HT1080 (cell line): Measurements from ENCODE around the gene GPC5. TPM values are rescaled to one million over a fixed set of nuclear protein-coding genes. Genes with fewer than 3 reads are reported as not detected.
"Not testable (repeated sequence)": the region's sequence is repeated elsewhere in the genome, so short reads cannot be mapped to it uniquely, and the experiment has no call there.

Experiments used
- DNase-seq: peaks from one replicate; pipeline ENCODE4 v3.0.0-alpha.2; 2015; ENCODE audit warnings: low read depth
- total RNA-seq: library from RNA; depleted of rRNA; stranded (reverse); fragments of >200 nt; shearing (Covaris generic); gene quantifications from 2 replicates; pipeline ENCODE4 v1.2.3, GENCODE V29; 2014

GPC5 gene
- total RNA-seq, 1 experiment from 2014 or later = 0.14 TPM

DNA sequence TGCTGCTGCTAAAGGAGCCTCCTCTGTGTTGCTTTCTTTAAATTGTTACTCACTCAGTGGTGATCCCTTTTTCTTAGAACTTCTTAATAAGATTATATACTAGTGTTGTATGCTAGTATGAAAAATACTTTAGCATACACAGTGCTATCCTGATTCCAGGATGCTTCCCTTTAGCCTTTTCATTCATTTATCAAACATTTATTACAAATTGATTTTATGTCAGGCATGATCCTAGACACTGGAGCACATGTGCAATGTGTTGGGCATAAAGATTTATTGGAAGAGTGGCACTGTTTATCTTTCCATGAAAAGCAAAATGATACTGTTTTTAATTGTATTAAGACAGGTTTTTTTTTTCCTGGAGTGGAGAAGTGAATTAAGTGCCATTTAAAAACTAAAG lies 249.6 kb downstream of the GPC5 start:
- DNase-seq = no peak

DNA sequence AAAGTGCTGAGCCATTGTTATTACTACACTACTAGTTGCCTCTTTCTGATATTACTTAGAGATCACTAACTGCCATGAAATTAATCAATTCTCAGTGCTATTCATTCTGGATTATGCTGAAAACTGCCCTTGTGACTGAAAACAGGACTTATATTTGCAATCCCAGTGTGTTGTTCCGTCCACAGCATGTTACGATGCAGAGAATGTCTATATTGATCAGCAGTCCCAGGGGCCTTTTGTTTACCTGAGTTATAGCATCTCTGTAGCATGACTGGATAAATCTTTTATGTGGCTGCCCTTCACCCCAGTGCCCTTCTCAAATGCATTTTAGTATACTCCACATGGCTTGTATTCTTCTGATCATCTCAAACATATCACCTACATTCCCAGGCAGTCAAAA lies 251.0 kb downstream of the GPC5 start:
- no peak for DNase-seq

DNA sequence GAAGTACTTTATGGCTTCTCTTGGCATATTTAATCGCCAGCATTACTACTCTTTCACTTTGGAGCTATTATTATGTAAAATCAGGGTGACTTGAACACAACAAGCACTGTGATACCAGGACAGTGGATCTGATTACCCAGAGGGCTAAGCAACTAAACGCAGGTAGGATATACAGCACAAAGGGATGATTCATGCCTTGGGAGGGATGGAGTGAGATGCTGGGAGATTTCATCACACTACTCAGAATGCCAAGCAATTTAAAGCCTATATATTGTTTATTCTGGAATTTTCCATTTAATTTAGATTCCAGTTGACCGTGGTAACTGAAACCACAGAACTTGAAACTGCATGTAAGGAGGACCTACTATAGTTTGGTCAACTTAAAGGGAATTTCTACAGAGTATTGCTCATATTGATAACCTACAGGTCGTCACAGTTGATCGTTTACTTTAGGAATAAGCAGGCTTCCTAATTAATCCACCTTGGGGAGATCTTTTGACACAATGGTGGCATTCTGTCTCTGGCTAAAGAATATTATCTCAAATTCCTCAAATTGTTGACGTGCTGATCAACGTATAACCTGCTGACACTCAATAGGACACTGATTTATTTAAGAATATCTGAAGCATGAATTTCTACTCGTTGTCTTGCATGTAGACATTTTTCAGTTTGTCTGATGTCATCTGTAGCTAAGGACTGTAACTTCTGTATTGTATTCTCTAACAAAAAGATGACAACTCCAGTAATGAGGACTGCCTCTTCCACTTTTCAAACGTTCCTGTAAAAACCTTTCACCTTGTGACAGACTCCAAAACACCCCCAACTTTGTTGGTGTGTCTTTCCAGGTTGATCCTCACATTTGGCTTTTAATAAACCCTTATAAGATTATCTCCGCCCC lies 254.2 kb downstream of the GPC5 start:
- peak; percentile 56 for DNase-seq

DNA sequence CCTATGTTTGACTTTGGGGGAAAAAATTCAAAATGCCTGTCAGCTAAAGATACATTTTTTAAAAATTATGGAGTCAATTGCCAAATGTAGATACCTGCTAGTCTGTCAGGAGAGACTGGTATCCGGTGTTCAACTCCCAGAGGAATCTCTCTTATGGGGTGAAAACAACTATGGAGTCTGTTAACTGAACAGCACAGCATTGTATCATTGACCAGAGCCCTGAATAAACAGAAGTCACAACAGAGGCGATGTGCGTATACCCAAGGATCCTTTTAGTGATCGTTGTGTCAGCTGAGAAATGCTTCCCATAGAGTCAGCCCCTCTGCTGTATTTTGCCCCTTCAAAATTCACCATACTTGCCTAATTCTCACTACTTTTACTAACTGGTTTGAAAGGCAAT lies 257.3 kb downstream of the GPC5 start:
- no peak for DNase-seq

DNA sequence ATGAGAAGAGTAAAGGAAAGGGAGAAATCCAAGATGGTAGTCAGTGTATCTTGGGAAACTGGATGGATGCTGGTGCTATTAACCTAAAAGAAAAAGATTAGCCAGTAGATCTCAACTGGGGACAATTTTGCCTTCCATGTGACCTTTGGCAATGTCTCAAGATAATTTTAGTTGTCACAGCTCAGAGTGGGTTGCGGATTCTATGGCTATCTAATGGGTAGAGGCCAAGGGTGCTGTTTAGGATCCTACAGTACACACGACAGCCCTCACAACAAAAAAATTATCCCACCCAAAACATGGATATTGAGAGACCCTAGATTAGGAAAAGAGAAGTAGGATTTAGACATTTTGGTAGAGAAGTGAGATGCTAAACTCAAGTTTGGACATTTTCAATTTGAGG lies 258.9 kb downstream of the GPC5 start:
- DNase-seq = no peak

DNA sequence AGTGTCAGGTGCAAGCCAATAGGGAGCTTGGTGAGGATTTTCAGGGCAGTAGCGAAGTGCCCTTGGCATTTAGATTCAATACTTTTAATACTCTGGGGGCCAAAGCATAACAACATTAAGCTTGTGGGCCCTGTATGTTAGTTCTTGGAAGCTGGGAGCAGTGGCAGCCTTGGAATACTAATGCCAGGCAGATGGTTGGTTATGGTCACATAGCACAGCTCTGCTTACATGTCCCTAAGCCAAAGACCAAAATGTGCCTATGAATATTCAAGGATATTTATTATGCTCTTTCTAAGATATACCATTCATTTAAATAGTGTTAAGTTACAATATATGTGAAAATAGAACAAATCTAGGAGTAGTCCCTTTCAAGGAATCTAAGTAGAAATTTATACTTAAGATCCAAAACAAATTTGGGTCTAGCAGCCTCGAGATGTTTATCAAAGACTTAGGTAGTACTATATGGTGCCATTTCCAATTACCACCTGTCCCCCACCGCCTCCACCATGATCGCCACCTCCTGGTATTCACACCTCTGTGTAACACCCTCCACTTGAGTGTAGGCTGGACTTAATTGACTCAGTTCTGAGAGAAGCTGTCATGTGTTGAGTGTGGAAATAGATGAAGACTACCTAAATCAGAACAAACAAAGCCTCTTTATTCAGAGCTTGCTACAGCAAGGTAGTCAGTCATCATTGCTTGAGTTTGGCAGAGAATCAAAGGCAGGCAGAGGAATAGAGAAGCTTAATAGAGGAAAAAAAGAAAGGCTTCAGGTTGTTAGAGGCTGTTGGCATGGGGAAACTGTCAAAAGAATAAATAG lies 261.0 kb downstream of the GPC5 start:
- peak; percentile 55 for DNase-seq

DNA sequence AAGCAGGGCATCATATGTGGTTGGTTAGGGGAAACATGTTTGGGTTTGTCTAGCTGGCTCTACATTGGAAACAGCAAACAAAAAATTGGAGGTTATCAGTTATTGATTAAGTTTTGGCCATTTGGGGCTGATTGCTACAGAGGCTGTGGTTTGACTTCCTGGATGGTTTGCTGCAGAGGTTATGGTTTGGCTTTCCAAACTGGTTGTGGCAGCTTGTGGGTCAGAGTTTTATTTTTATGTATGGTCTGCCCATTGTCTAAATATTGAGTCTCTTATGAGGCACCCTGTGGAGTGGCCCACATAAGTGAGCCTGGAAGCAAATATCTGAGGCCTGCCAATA lies 261.6 kb downstream of the GPC5 start:
- DNase-seq = peak; percentile 28

DNA sequence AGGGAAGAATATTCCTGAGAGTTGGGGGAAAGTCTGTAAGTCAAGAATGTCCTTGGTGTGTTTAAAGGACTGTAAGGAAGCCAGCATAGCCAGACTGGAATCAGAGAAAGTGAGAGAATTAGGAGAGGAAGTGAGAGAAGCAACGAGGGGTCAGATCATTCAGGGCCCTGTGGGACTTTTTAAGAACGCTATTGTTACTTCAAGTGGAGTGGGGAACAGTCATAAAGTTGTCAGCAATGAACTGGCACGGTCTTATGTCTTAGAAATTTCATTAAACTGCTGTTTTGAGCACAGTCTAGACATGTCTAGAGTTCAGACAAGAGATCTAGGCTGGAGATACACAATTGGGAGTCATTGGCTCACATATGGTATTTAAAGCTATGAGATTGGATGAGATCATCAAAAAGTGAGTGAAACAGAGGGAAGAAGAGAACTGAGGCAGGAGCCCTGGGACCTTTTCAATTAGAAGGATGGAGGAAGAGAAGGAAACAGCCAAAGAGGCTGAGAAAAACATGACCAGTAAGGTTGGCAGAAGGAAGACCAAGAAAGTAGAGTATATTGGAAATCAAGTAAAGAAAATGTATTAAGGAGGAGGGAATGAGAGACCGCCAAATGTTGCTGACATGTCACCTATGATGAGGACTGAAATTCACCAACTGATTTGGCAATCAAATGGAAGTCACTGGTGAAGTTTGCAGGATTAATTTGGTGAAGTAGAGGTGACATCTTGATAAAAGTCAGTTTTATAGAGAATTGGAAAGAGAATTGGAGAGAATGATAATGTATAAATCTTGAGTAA lies 263.5 kb downstream of the GPC5 start:
- DNase-seq = no peak

DNA sequence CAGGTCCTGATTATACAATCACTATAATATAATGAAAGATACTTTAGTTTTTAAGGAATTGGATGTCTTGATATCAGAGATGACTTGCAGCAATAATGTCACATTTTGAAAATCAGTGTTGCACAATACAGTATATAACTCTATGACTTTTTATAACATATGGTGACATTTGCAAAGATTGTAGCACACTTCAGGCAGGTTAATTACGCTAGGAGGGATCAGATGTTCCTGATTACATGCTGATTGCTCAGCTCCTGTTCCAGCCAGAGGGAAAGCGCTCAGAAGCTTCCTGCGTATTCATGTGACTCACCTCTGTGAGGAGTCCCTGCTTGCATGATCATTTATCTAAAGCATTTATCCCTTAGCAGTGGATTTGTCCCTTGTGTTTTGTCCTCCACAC lies 265.6 kb downstream of the GPC5 start:
- DNase-seq = peak; percentile 54

DNA sequence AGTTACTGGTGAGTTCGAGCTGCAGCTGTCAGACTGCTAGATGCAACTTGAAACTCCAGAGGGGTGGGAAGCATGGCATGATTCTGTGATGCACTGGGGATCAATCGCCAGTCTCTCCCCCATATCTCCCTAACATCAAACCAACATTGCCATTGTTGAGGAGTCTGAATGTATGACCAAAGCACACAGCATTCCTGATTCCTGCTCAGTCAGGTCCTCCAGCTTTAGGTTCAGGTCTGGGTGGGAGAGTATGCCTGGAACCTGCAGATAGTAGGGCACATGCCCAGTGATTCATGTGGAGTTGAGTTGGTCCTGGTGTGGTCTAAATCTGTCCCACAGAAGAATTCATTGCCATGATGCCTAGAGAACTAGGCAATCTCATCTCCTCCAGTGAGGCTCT lies 269.1 kb downstream of the GPC5 start:
- DNase-seq = no peak

DNA sequence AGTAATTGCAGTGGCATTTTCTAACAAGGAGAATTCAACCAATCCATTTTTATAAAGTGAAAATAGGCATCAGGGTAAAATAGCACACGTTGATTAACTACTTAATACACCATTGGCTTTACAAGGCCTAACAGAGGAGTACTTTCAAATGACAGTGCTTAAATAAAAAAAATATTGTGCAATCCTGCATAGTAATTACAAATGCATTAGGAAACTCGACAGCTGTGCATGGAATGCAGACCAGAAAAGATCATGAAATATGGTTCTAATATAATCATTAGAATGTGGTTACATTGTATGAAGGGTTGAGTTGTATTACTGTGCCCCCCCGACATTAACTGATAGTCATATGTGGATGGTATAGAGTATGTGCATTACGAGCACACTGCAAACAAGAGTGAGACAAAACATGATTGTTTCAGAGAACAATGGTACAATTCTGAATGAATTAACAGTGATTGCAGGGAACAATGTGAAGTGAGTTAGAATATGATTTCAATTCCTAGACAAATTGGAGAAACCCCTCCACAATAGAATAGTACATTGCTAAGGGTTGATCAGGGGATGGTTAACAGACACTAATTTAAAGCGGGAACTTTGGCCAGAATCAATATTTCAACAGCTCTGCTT lies 270.6 kb downstream of the GPC5 start:
- DNase-seq = no peak

DNA sequence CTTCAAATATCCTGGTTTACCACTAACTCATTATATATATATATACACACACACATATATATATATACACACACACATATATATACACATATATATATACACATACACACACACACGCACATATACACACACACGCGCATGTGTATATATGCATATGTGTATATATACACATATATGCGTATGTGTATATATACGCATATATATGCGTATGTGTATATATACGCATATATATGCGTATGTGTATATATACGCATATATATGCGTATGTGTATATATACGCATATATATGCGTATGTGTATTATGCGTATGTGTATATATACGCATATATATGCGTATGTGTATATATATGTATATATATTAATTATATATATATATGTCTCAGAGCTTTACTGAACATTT lies 275.9 kb downstream of the GPC5 start:
- DNase-seq = not testable (repeated sequence)

DNA sequence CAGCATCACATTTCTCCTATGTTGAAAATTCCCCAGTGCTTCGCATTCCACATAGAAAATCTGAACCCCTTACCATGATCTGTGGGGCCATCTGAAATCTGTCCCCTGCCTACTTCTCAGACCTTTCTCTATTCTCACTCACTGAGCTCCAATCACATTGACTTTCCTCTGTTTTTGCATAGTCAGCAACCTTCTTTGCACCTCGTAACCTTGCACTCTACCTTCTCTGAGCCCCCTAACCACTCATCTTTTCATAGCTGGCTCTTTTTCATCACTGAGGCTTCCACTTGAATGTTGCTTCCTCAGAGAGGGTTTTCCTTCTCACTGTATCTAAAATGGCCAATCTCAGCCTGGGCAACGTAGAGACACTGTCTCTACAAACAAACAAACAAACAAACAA lies 286.3 kb downstream of the GPC5 start:
- DNase-seq = no peak

DNA sequence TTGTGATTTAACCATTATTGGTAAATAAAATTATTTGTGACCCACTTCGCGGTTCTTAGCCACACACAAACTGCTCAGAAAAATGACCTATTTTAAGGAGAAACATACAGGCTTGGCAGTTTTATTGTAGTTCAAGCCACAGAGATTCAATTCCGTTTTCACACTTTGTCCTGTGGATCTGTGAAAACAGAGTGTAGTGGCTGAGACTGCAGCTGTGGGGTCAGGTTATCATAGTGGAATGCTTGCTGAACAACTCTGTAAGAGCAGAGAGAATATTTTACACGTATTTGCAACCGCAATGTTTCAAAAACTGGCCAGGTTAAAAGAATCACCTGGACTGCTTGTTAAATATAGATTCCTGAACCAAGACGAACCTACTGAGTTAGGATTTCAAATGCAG lies 292.5 kb downstream of the GPC5 start:
- no peak for DNase-seq

DNA sequence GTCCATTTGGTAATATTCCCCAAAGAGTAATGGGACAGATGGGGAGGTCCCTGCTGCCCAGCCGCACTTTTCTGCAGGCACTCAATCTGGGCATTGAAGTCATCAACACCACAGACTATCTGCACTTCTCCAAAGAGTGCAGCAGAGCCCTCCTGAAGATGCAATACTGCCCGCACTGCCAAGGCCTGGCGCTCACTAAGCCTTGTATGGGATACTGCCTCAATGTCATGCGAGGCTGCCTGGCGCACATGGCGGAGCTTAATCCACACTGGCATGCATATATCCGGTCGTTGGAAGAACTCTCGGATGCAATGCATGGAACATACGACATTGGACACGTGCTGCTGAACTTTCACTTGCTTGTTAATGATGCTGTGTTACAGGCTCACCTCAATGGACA lies 295.0 kb downstream of the GPC5 start:
- DNase-seq = no peak

DNA sequence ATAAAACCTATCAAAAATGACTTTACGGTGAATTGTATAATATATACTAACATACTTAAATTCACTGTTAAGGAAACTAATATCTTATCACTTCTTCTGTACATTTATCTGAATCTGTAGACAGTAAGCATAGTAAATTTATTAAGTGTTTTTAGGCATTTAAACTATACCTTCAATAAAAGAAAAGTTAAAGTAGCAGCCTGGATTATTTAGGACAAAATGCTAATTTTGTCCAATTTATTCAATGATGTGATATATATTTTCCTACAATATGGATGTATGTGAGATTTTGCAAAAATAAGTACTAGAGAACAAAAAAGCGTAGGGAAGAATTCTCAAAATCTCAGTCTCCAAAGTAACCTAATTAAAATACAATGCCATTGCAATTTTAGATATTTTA lies 299.9 kb downstream of the GPC5 start:
- DNase-seq = no peak

DNA sequence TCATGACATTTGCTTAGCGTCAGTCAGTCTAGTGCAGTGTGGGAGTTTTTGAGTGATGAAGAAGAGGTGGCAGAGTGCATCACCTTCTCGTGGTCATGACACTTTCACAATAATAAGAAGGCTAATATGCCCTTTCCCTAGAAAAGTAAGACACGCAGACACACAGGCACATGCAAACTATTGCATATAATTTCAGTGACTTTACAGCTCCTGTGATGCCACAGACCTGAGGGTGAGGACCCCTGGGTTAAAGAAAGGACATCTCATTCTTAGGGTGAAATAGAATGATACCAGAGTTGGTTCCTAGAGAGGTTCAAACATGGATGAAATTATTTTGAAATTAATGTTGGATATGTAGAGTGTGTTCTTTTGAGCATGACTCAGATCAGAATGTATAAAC lies 300.3 kb downstream of the GPC5 start:
- DNase-seq = no peak

DNA sequence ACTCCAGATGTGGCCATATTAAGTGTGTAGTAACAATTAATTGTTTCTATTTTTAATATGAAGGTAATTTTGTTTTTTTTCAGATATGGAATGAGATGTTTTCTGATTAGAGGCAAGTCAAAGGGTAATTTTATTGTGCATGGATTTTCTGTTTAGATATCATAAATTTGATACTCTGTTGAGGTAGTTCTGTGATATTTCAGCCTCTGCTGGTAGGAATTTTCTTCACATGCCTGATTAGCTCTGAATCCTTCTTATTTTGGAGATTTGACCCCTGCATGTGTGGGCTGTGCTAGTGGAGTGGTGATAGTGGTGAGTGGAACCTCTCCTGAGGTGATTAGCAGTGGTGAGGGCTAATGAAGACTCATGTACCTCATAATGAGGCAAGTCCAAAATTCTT lies 301.4 kb downstream of the GPC5 start:
- DNase-seq = no peak

DNA sequence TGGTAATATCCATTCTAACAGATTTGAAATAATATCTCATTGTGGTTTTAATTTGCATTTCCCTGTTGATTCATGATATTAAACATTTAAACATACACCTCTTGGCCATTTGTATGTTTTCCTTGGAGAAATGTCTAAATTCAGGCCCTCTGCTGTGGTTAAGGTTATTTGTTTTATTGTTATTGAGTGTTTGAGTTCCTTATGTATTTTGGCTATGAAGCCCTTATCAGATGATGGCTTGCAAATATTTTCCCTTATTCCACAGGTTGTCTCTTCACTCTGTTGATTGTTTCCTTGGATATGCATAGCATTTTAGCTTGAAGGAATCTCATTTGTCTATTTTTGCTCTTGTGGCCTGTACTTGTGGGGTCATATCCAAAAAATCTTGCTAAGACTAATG lies 303.6 kb downstream of the GPC5 start:
- no peak for DNase-seq

DNA sequence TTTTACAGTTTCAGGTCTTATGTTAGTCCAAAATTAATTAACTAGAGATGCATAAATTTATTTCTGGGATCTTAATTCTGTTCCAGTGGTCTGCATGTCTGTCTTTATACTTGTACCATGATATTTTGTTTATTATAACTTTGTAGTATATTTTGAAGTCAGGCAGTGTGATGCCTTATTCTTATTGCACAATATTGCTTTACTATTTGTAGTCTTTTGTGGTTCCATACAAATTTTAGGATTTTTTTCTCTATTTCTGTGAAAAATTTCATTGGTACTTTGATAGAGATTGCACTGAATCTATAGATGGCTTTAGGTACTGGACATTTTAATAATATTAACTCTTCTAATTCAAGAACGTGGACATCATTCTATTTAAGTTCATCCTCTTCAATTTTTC lies 304.0 kb downstream of the GPC5 start:
- no peak for DNase-seq

DNA sequence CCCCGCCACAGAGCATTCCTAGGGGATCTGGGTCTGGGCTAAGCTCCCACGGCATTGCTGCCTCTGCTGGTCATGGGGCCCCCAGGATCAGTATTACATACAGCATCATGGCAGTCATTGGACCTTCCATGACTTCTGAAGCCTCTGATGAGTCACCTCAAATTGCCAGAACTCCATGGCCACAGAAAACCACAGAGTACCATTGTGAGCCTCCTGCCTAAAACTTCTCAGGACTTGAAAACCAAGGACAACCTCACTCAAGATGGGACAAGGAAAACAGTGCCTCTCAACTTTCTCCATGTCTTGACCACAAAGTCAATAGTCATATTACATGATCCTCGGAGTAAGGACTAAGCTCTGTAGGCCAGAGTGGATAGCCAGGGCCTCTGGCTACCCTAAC lies 306.0 kb downstream of the GPC5 start:
- peak; percentile 74 for DNase-seq

DNA sequence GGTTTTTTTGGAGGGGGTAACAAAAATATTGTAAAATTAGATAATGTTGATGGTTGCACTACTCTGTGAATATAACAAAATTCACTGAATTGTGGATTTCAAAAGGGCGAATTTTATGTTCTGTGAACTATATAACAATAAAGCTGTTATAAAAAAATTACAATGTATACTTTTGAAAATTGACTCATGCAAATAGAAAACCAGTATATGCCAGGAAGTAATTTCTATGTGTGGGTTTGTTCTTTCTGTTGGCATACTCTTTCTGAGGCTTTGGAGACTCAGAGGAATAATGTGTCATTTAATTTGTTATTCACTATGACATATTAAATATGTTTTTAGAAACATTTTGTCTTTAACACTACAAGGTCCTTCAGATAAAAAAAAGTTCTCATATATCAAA lies 310.1 kb downstream of the GPC5 start:
- DNase-seq = no peak
